HCT116 (cell line): ENCODE measurements around the gene CCDC197.

Experiments
- ATF3 ChIP-seq: IDR thresholded peaks from 2 replicates; pipeline ENCODE4 v1.6.1; 2012
- CEBPB ChIP-seq: IDR thresholded peaks from 2 replicates; pipeline ENCODE4 v1.6.1; 2012; ENCODE audit warnings: low read depth
- CTCF ChIP-seq, 3 experiments: fragments of 200-600 bp in 1 of 3; sonication (generic) in 1 of 3; IDR thresholded peaks in 2 of 3; conservative IDR thresholded peaks in 1 of 3; 2 replicates each; pipeline ENCODE4 v1.5.1; 2012 to 2017; ENCODE audit warnings: low read depth in 2 of 3, low read length in 2 of 3, antibody characterized with exemption in 1 of 3, borderline replicate concordance in 1 of 3, control low read depth in 1 of 3, mild to moderate bottlenecking in 1 of 3, mixed read lengths in 1 of 3, mixed run types in 1 of 3, moderate library complexity in 1 of 3; ENCODE audit not compliant: insufficient read depth in 1 of 3
- EGR1 ChIP-seq: IDR thresholded peaks from 2 replicates; pipeline ENCODE4 v1.6.1; 2012; ENCODE audit warnings: low read depth
- EZH2 ChIP-seq: fragments of 200-600 bp; sonication (generic); IDR thresholded peaks from 2 replicates; pipeline ENCODE4 v1.6.1; 2017; ENCODE audit warnings: antibody characterized with exemption, mixed run types
- EZH2phosphoT487 ChIP-seq: fragments of 200-600 bp; IDR thresholded peaks from 2 replicates; pipeline ENCODE4 v1.6.1; 2018; ENCODE audit warnings: antibody characterized with exemption, borderline replicate concordance
- JUND ChIP-seq: IDR thresholded peaks from 2 replicates; pipeline ENCODE4 v1.6.1; 2012
- POLR2A ChIP-seq: IDR thresholded peaks from 2 replicates; pipeline ENCODE4 v1.7.0; 2011; ENCODE audit warnings: borderline replicate concordance; ENCODE audit not compliant: insufficient read depth, insufficient read length; ENCODE audit errors: extremely low read depth
- POLR2AphosphoS5 ChIP-seq: IDR thresholded peaks from 2 replicates; pipeline ENCODE4 v1.6.1; 2011; ENCODE audit warnings: mild to moderate bottlenecking, low read depth, low read length, moderate library complexity
- SP1 ChIP-seq: IDR thresholded peaks from 2 replicates; pipeline ENCODE4 v1.6.1; 2012; ENCODE audit warnings: low read depth
- ZNF274 ChIP-seq: fragments of 200-500 bp; sonication (Bioruptor generic); IDR thresholded peaks from 2 replicates; pipeline ENCODE4 v1.6.1; 2014; ENCODE audit warnings: mild to moderate bottlenecking, low read depth, low read length, inconsistent platforms

- no peak for TF ChIP-seq CTCF (IDR thresholded peaks at IDR 0.05 in 2 of 3, conservative IDR thresholded peaks at IDR 0.05 in 1 of 3; ENCODE audit: borderline replicate concordance in 1 of 3, insufficient read depth in 1 of 3, low read depth in 2 of 3, low read length in 2 of 3)
- TF ChIP-seq POLR2AphosphoS5, result no peak
- TF ChIP-seq POLR2A, result no peak
- no peak for TF ChIP-seq CEBPB
- TF ChIP-seq EZH2phosphoT487, result no peak
- TF ChIP-seq ZNF274, result no peak
- no peak for TF ChIP-seq EZH2
- TF ChIP-seq ATF3, result no peak
- TF ChIP-seq EGR1, result no peak
- TF ChIP-seq JUND, result no peak
- no peak for TF ChIP-seq SP1
These were observed 33.4 kb upstream of the CCDC197 start for GRCh38 chr14:93963692-93964091.
